Activated gamma-delta T cell treated with anti-CD3 and anti-CD28 coated beads, Interleukin-2, amount 50 U/mL, for 16 hours (primary cell): ENCODE results near the gene XPNPEP1.

Experiments used
- DNase-seq: peaks from one replicate; pipeline ENCODE4 v3.0.0-alpha.2; 2020; ENCODE audit warnings: low read depth

Gene XPNPEP1

DNA sequence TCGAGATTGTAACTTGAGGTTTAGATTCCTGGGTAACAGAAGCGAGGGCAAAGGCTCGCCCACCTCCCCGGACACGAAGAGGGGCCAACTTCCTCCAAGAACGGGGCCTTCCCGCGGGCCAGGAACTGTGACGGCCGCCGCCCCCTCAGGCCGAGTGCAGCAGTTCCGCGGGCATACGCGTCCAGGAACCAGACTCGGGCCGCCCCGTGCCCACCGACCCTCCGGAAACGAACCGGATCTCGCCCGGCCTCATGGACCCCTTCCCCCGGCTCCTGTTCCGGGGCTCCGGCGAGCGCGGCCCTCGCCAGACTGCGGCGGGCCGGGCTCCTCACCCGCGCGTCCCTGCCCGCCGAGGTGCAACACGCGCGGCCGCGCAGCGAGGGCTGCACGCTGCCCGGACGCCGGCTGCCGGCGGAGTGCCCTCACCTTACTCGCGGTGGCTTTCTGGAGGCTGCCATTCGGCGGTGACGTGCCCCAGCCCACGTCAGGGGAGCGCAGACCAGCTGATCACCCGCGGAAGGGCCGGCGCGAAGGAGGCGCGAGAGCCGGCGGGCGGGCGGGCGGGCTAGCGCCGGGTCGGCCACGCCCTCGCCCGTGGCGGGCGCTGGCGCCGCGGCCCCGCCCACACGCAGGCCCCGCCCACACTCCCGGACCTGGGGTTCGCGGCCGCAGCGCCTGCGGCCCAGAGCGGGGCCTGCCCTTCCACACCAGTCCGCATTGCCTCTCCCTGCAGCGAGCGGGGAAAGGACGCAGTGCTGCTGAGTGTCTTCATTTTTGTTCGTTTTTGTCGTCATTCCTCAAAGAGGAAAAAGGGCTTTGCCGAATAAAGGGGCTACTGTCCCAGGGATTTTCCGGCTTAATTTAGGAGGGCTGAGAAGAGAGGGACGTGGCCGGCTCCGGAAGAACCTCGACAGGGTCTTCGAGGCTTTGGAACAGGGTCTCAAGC, at the start of gene XPNPEP1:
Gene XPNPEP1, minus strand, starts transcription at position 536 of the 946 bp plus-strand sequence. Its CDS starts 78 bp downstream, at position 458.
- peak; percentile 65 for DNase-seq

DNA sequence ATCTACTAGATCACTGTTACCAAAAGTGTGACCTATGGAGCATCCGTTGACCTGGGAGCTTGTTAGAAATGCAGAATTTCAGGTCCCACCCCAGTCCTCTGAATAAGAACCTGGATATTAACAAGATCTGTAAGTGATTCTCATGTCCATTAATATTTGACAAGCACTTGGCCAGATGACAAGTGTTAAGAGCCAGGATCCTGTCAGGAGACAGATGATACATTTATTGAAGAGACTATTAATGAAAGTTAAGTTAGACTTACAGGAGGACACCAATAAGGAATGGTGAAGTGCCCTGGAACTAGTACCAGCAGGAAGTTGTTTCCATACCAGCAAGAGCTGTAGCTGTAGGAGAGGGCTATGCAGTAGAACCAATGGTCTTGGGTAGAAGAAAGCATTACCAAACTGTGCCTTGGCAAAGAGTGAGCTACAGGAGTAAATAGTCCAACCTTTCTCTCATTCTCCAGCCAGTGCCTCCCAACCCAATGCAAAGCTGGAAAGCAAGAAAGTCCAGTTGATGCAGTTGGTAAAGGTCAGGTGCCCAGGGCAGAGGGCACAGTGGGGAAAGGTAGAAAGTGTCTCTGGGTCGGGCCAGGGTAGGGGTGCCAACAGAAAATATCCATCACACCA, 49.2 kb upstream of the XPNPEP1 start:
- no peak for DNase-seq

DNA sequence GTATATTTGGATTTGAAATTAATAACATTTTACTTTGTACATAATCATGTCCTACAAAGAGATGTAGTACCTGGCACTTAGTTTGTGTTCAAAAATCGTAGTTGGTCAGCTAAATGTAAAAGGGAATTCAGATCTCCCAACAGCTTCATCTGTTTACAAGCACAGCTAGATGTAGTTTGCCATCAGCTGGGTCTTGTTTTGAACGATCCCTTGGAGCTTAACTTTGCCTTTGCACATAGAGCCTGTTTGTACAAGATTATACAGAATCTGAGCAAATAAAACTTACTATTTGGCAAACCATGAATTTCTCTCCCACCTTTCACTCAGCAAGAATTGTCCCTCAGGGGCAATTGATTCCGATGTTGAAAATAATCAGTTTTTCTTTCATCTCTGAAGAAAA, 48.3 kb upstream of the XPNPEP1 start:
- DNase-seq, result no peak

DNA sequence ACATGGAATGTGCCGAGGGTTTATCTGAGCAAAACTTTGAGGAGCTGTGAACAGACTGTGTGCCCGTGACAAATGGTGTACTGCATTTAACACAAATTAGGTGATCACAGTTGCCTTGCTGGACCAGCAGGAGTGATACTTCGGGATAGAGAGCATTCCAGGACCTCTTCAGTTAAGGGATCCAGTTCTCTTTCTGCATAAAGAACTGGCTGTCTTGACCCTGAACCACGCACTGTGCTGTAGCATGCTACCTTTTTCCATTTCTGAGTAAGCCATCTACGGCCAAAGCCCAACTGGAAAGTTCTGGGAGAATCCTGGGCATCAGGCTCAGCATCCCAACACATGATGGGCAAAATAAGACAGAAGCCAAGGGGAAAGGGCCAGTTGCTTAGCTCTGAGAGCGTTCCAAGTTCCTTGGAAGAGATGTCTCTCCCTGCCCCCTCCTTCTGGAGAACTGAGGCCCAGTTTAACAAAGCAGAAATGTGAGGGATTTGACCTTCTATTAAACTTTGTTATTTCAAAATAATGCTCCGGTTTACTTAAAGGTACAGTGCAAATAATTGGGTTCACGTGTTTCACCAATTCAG, 46.5 kb upstream of the XPNPEP1 start:
- no peak for DNase-seq

DNA sequence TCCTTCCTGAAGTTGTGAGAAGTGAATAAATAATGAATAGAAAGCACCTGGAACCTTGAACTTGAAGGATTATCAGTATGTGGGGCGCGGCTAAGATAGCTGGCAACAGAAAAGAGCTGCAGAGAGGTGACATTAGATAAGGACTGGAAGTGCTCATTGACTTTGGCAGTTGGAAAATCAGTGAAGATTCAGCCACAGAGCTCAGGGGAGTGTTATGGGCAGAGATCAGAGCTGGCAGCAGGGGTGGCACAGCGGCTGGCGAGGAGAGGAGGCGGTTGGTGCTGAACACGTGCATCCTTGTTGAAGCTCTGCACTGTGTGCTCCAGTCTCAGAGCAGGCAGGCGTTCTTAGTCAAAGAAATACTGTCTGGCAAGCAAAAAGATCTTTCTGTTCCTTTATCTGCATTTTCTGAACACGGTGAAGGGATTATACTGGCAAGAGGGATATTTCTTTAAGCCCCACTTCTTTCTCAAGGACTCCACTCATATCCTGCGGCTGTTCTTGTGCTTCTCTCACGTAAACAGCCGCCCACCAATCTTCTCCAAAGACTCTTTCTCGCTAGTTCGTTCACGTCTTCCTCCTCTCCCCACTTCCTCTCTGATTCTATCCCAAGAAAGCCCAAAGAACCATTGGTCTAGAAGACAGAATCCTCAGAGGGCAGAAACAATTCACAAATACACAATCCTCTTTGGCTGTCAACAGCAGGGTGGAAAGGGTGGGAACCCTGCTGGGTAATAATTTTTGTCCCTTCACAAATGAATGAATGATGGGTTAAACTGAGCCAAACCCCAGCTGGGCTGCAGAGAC, 45.8 kb upstream of the XPNPEP1 start:
- no peak for DNase-seq

DNA sequence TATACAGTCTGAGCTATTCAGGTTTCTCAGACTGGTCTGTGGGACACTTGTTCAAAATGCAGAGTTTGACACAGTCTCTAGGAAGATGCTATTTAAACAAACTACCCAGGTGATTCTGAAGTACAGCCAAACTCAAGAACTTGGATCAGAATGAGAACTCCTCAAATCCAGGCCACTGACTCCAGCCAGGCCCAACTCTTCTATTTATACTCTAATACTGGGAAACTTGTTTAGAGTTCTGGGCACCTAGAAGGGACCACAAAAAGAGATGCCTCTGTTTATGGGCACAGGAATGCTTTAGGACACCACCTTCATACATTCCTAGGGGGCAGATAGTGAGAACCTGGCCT, 44.4 kb upstream of the XPNPEP1 start:
- no peak for DNase-seq

DNA sequence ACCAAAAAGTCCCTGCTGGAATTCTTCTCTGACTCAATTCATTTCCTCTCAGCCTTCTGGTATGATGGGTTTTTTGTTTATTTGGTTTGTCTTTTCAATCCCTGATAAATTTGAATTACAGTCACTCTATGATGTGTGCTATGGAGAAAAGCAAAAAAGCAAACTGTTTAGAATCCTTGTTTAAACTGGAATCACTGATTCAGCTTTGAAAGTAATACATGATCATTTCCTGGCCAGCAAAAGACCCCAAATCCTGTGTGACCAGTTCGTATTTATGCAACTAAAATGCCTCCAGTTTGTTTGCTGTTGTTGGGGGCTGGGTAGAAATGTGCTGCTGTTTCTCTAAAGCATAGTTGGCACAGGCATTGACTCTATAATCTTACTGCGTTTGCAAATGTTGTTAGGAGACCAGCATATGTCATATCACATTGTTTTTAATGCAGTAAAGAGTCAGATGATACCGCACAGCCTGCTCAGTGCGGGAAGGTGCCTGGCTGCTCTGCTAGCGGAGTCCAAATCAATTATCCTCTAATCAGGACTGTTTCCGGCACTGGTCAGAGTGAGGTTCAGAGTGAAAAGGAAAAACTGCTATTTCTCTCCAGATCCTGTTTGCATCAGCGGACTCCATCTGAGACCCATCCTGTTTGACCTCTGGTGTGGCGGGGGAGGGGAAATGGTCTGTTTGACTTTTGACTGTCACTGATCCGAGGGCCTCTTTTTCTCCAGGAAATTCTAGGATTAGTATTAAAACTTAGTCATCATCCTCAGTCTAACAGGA, 43.8 kb upstream of the XPNPEP1 start:
- no peak for DNase-seq

DNA sequence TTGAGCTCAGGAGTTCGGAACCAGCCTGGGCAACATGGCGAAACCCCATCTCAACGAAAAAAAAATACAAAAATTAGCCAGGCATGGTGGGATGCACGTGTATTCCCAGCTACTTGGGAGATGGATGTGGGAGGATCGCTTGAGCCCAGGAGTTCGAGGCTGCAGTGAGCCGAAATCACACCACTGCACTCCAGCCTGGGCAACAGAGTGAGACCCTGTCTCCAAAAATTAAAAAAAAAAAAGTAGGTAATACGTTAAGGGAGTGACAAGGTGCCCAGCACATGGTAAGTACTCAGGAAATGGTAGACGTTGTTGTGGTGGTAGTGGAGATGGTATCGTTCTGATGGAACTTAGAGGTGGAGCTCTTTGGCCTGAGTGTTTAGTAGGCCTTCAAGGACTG, 41.0 kb upstream of the XPNPEP1 start:
- no peak for DNase-seq

DNA sequence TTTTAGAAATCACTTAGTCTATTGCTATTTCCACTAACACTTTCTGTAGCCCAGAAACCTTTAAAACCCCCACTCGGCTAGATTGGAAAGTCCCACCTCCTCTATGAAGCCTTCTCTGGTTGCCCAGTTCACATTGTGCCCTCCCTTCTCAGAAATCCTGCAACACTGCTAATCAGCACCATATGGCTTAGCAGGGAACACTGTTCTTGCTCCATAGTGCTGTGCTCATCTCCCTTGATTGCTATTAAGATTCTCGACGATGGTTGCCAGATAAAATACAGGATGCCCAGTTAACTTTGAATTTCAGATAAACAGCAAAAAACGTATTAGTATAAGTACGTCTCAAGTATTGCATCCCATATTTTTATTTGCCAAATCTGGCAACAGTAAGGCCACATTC, 40.1 kb upstream of the XPNPEP1 start:
- no peak for DNase-seq

DNA sequence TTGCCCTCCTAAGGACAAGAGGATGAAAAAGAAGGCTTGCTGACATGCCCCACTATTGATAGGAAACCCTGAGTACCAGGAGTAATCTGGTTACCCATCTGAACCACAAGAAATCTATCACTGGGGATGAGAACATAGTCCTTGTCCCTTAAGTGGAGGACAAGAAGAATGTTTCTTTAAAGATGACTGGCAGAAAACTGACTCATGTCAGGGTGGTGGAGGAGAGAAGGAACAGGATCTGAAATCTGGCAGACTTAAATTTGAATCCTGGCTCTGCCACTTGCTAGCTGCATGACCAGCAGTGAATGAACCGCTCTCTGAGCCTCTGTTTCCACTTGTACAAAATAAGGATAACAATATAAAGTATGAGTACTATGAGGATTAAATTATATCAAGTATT, 38.9 kb upstream of the XPNPEP1 start:
- no peak for DNase-seq

DNA sequence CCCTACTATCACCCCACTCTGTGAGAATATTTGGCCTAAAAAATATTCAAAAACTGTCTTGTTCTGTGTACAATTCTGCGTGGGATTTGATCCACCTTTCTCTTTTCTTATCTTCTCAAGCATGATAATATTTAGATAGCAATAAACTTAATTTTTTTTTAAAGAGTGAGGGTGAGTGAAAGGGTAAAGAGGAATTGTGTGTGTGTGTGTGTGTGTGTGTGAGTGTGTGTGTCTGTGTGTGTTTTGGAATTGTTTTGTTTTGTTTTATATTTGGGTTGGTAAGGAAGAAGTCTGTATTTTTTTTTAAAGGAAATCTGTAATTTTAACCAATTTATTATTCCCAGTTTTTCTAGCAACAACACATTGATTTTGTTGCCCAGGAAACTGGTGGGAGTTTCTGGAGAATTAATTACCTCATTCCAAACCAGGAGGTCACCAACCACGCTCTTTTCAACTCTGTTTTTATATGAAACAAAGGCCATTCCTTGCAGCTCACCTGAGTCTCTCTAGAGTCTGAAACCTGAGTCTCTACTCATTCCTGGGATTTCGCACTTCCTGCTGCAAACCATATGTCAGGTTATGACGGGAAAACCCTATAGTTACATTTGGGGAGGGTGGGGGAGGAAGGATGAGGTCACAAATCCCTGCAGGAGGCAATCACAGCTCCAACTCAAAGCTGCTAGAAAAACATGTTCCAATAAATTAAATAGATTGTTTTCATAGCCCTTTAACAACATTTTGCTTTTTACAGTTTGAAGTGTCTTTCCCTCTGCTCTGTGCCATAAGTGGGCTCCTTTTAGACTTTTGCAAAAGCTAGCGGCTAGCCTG, 38.1 kb upstream of the XPNPEP1 start:
- DNase-seq, result no peak

DNA sequence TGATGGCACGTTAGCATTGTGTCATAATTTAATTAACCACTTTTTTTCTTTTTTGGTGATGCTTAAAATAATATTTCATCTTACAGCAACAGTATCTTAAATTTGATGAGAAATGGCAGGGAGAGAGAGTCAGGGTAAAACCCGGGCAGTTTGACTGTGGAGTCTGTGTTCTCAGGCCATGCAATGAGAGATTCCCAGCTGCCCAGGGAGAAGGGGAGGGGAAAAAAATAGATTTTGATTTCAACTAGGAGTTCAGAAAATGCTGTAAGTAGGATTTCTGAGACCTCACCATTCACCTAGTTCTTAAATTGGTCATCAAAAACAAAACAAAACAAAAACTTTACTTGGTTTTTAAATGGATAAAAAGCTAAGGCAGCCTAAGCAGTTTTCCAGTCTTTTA, 37.4 kb upstream of the XPNPEP1 start:
- no peak for DNase-seq

DNA sequence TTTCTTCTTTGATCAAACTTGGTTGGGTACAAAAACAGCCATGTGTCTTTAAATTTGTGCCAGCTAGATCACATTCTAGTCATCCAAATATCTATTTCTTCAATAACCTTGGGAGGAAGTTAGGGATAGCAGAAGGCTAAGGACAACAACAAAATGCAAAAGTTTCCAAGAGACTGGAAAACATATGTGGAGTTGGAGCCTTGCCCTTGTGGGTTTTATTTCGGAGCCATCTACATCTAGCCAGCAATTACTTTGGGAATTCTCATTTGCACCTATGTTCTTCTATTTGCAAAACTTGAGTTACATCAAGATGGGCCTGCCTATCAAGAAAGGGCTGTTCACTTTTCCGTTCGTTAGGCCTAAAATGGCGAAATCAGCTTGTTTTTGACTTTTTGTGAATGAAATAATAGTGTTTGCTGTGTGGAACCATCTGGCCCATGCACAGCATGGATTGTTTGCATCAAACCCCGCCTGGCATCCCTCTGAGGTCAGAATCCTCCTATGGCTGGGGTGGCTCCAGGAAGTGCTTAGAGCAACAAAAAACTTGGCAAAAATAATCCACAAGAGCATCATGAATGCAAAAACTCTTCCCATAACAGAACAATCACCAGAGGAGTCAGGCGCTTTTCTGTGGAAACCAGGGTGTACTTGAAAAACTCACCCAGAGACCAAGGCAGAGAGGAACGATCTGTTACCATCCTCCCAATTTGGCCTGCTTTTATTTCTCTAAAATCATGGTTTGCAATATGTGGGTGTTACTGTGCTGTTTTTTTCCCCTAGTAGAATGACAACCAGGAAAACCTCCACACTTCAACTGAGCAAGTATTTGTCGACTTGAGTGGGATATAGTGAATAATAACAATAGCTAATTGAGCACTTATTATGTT, 36.2 kb upstream of the XPNPEP1 start:
- no peak for DNase-seq

DNA sequence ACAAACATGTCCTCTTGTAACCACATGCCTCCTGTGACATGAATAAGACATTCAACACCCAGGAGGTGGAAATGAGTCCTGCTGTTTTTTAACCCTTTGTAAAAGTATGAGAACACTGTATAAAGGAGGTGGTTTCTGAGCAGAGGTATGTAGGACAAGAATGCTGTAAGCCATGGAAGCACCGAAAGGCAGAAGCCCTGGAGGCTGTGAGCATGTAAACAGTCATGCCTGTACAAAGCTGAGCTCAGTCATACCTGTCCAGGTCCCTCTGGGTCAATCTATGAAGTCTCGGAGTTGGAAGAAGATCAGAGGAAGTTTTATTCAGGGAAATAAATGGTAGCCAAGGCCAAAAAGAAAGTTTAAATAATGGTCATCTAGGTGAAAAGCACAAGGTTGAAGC, 34.7 kb upstream of the XPNPEP1 start:
- no peak for DNase-seq

DNA sequence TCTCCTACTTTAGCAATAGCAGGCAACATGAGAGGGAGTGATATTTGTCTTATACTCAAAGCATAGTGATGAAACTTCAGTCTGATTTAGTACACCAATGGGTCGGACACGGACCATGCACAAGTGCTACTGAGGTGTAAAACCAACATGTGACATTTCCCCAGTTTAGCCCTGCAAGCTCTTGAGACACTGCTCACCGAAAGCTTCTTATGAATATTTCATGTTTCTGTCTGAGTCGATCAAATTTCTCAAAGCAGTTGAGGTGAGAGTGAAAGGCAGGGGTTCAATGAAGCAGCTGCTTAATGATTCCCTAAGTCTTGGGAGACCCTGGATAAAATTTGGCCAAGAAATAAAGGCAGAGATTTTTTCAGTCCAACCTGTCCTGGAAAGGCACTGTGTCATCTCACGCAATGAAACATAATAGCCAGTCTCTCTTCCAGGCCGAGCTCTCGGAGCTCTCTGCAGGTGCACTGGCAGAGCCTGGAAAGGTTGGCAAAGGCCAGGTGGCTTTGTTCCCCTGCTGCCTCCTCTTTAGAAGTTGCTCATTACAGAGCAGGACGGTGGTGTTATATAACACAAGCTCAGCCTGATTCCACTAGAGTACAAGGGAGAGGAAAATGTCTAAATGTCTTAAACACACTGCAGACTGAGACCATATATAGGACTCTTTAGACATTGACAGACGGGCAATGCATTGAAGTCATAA, 33.9 kb upstream of the XPNPEP1 start:
- DNase-seq, result no peak

DNA sequence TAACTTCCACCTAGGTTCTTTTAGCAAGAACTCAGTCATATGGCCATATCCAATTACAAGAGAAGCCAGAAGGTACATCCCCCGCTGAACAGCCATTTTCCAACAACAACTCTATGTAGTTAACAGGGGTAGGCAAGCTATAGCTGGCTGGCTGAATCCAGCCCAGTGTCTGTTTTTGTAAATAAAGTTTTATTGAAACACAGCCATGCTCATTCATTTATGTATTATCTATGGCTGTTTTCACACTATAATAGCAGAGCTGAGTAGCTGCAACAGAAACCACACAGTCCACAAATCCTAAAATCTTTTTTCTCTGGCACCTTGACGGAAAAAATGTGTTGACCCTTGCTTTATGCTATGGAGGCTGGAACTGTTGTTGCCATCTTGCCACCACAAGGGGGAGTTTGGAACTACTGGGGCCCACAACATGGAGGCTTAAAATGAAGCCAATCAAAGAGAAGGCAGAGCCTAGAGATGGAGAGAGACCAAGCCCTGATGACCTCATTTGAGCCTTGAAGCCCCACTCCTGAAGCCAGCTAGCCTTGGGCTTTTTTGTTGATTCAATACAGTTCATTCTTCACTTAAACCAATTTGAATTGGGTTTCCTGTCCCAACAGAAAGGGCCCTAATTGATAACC, 33.3 kb upstream of the XPNPEP1 start:
- DNase-seq, result no peak

DNA sequence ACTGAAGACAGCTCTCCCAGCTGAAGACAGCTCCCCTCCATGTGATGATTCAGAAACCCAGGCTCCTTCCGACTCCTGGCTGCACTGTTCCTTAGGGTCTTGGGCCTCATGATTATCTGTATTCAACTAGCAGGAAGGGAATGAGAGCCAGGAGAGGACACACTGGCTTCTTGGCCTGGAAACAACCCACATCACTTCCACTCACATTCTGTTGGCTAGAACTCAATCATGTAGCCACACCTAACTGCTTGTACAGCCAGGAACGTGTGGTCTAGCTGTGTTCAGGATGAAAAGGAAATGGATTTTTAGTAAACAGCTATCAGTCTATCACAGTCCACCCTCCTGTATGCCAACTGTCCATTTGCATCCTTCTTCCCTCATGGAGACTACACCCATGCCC, 30.5 kb upstream of the XPNPEP1 start:
- DNase-seq, result no peak

DNA sequence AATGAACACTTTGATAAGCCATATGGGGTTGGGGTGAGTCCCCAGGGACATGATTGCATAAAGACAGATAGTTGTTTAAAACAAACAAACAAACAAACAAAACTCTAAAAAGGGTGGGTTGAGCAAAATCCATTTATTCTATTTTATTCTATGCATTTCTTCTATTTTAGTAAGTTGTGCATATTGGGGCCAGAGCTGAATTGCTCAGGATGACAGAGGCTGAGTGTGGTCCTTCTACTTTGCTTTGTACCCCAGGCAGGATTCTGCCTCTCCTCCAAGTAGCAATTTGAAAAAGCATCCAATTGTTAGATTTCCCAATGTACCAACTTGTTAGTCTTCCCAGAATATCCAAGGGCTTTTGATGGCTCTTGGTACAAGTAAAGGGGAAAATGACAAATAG, 29.2 kb upstream of the XPNPEP1 start:
- no peak for DNase-seq
